GM21381 (cell line): ENCODE data around the gene PHACTR1.

Experiments used
- ATAC-seq: cut with Tn5 transposase; IDR thresholded peaks from one replicate; pipeline ENCODE4 v1.9.1; 2021; ENCODE audit warnings: mild to moderate bottlenecking, moderate library complexity; ENCODE audit not compliant: unreplicated experiment

The PHACTR1 gene

DNA sequence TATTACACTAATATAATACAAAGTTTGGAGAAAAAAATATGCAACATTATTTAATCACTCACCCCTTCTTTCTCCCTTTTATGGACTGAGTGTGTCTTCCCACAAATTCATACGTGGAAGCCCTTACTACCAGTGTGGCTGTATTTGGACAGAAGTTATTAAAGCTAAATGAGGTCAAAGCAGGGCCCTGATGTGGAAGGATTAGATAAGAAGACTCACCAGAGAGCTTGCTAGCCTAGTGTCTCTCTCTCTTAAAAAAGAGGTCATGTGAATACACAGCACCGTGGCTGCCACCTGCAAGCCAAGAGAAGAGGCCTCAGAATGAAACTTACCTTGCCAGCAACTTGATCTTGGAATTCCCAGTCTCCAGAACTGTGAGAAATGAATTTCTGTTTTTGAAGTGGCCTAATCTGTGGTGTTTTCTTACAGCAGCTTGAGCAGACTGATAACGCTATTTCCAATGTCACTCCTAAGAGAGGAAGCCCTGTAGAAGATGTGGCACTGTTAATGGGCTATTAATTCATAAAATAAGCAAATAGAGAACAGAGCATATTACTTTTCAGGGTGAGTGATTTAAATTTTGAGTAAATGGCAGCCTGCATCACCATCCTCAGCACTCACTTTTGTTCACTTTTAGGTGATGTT is 378.3 kb downstream of the PHACTR1 start:
- ATAC-seq = no peak

DNA sequence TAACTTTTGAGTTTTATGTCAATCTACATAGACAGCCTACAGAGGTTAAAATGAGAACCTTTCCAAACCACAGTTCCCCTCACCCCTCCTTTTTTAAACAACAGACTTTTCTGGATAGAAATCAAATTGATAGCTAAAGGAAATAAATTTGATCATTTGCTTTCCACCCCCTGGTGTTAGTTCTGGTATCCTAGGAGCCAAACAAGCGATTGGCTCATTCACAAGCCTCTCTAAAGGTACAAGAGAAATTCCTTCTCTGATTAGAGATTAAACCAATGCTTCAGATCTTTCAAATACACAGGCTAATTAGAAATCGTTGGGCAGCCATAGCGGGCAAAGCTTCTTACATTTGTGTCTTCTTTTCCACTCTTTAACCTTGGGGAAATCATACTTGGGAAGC is 379.5 kb downstream of the PHACTR1 start:
- ATAC-seq = no peak

DNA sequence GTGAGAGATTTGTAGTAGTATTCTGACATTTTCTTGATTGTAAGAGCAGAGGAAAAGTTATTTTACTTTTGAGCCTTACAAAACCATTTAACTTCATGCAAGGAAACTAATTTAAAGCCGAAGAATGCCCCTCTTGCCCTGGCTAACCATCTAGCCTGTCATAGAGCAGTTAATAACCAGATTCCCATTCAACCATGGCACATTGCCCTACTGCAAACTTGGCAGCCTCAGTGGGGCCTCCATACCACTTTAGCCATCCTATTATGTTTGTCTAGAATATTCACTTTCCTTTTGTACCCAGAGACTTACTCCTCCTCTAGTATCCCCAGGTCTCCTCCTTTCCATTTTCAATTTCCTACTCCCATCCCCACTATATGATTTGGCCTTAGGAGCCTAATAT is 380.9 kb downstream of the PHACTR1 start:
- ATAC-seq = no peak

DNA sequence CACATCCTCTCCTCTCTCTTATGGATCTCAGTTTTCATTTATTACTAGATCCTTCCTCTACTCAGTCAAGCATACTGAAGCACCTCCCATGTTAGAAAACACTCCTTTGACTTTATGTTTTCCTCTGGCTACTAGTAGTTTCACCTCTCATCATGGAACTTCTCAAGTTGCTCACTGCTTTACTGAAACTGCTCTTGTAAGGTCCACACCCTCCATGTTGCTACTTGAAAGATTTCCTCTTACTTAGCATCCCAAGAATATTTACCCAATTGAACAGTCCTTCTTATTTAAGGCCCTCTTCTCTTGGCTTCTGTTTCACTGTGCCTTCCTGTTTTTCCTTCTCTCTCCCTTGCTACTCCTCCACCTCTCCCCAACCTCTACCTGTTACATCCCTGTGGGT is 381.4 kb downstream of the PHACTR1 start:
- no peak for ATAC-seq

DNA sequence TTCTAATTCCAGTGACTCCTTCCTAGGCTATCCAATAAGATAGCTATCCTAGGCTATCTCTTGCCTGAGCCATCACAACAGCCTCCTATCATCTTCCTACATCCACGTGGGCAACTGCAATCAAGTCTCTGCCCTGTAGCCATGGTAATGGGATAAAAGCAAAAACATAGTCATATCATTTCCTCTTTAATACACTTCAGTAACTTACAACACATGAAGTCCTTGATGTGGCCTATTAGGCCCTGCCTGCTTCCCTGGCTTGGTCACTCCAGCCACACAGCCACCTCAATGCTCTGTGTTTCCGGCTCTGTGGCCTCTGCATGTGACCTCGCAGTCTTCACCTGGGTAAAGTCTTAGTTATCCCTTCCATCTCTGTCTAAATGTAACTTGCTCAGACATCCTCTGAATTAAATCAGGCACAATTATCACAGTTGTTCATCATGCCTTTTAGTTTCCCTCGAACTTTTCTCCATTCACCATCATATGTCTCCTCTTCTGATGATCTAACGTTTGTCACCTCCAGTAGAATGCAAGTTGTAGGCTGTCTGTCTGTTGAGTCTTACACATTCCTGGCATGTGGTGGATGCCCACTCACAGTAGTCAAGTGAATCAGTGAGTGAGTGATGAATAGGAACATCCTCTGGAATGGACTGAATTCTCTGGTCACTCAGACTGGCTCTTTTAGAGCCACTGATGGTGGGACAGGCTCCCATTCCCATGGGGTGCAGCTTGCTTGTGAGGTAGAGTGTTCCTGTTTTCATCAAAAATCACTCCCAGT is 382.4 kb downstream of the PHACTR1 start:
- no peak for ATAC-seq

DNA sequence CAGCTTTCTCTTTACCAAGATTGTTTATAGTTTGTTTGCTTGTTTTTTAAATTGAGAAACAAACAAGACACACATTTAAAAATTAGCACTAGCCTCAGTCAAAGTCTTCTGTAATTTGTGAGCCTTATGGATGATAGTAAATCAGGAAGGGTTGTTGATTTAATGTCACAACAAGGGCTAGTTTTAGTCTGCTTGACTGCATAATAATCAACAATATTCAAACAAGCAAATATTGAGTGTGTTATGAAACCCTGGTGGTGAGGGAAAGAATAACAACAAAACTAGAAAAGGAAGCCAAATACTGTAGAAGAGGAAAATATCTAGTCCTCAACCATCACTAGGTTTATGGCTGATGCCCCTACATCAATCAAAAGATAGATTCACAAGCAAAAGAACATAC is 383.2 kb downstream of the PHACTR1 start:
- no peak for ATAC-seq

DNA sequence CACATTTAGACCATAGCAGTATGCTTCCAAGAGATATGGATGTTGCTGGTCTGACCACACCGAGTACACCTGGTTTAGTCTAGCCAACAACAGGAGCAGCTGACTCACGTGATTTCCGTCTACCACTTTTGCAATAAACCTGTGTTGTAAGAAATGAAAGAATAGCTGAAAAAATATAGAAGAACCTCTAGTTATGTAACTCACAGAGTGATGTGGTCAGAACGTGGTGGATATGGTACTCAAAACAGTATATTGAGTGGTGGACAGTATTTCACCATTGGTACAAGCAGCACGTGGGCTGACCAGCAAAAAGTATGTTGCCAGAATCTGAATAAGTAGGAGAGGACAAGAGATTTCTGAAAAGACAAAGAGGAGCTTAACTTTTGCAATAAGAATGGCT is 384.8 kb downstream of the PHACTR1 start:
- ATAC-seq = no peak

DNA sequence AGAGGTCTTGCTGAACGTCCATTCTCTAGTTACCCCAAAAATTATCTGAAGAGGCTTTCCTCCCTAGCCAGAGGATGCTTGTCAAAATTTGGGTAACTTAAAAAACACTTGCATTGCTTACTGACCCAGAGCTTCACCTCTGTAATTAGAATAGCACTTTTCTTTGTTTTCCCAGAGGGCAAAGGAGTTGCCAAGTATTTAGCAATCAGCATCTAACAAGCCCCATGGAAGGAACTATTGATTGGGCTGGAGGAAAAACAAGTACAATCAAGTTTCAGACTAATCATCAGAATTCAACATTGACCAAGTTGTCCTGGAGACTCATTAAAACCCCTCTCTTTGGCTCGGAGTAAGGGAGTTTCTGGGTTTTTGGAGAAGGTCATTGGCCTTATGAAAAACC is 385.4 kb downstream of the PHACTR1 start:
- ATAC-seq = no peak

DNA sequence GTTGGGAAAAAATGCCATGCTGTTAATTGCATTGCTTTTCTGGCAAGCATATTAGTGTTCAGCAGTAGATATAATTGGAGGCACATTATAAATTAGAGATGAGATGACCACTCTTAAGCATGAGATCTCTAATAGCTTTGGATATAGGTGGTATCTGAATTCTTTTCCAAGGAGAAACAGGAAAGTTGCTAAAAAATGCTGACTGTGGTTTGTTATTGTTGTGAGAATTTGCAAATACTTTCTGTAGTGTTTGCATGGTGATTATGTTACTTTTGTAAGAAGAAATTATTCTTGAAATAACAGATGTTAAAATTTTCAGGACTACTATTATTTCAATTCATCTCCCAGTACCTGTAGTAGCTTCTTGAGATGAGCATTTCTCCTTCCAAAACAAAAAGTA is 386.6 kb downstream of the PHACTR1 start:
- ATAC-seq = no peak

DNA sequence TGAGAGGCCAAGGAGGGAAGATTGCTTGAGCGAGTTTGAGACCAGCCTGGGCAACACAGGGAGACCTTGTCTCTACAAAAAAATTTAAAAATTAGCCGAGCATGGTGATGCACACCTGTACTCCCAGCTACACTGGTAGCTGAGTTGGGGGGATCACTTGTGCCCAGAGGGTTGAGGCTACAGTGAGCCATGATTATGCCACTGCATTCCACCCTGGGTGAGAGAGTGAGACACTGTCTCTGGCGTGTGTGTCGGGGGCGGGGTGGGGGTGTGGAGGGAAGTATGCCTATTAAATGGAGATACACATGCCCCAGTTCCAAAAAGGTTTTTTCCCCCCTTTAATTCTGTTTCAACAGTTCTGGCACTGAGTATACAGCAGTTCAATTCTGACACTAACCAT is 388.6 kb downstream of the PHACTR1 start:
- no peak for ATAC-seq

DNA sequence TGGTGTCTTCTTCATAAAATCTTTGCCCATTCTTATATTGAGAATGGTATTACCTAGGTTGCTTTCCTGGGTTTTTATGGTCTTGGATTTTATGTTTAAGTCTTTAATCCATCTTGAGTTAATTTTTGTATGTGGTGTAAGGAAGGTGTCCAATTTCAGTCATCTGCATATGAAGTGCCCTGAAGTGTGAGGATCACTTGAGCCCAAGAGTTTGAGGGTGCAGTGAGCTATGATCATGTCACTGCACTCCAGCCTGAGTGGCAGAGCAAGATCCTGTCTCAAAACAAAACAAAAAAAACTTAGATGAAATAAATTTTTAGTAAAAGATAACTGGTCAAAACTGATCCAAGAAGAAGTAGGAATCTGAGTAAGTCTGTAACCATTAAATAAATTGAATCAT is 396.4 kb downstream of the PHACTR1 start:
- ATAC-seq = no peak

DNA sequence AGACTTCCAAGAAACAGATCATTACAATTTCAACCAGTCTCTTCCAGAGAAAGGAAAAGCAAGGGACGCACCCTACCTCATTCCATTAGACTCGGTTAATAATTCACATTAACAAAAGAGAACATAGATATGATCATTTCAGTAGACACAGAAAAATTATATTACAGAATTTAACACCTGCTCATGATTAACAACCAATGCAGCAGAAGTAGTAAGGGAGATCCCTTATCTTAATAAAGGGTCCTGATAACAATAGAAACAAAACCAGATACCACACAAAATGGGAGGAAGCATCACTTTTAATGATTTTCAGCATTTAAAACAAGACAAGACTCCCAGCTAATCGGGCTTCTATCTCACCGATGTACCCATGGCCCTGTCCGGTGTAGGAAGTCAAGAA is 396.8 kb downstream of the PHACTR1 start:
- ATAC-seq = no peak

DNA sequence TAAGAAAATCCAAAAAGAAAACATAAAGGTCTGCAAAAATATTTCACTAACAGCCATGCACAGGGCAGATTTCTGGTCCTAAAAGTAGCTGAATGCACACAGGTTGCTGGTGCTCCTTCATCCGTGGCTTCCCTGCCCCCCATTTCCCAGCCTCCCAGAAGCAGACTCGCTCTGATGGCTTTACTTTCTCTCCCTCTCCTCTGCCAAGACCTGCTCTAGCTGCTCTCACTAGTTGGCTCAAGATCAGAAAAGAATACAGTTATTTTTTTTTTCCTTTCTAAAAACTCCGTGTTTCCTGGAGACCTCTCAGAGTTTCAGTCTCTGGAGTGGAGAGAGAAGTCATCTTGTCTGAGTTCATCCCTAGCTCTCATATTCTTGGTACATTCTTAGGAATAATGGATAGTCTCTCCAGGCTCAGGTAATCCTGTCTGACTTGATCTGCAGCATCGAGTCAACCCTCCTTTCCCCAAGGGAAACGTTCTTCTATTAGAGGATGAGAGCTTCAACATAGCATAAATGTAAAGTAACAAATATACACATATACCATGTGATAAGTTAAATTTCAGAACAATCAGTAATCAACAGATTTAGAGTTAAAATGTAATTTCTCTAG is 397.5 kb downstream of the PHACTR1 start:
- no peak for ATAC-seq

DNA sequence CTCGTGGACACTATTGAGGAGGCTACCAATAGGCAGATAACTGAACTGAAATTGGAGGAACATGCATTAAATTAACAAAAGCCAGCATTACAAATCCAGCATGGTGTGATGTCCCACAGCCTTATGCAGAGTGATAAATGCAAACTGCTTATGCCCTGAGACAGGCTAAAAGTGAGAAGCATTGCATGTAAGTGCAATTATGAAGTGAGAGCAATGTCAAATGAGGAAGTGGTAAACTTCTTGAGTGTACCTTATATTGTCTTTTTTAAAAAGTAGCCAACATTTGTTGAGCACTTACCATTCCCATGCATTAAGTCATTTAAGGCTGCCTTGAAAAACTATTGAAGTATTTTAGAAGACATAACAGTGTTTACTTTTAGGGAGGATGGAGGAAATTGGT is 399.6 kb downstream of the PHACTR1 start:
- no peak for ATAC-seq

DNA sequence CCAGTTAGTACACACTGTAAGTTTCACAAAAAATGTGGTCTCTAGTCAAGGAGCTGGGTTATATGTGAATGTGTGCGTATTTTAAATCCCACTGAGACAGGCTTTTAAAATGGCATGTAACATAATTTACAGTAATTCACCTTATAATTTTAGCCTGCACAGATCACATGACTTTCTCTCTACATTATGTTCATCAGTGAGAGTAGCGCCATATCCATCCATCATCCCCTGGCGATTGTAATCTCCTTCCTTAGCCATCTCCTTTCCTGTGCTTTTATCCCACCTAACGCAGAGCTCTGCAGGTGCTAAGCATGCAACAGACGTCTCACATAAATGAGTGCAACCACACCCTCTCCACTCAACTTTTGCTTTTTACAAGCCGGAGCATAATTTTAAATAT is 401.0 kb downstream of the PHACTR1 start:
- no peak for ATAC-seq

DNA sequence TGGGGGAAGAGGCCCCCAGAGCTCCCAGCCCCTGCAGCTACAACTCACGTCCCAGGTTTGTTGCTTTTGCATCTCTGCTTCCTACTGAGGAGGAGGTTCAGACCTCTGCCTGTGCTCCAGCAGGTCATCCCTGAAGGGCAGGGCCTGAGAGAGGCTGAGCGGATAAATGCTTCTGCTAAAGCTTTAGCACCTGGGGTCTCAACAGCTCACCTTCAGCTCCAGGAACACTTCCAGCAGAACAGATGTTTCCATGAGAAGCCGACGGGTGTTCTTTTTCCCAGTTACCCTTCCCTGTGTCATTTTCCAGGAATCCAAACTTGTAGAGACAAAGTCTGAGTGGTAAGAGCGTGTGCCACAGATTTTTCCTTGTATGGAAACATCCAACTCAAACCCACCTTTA is 403.0 kb downstream of the PHACTR1 start:
- ATAC-seq = no peak

DNA sequence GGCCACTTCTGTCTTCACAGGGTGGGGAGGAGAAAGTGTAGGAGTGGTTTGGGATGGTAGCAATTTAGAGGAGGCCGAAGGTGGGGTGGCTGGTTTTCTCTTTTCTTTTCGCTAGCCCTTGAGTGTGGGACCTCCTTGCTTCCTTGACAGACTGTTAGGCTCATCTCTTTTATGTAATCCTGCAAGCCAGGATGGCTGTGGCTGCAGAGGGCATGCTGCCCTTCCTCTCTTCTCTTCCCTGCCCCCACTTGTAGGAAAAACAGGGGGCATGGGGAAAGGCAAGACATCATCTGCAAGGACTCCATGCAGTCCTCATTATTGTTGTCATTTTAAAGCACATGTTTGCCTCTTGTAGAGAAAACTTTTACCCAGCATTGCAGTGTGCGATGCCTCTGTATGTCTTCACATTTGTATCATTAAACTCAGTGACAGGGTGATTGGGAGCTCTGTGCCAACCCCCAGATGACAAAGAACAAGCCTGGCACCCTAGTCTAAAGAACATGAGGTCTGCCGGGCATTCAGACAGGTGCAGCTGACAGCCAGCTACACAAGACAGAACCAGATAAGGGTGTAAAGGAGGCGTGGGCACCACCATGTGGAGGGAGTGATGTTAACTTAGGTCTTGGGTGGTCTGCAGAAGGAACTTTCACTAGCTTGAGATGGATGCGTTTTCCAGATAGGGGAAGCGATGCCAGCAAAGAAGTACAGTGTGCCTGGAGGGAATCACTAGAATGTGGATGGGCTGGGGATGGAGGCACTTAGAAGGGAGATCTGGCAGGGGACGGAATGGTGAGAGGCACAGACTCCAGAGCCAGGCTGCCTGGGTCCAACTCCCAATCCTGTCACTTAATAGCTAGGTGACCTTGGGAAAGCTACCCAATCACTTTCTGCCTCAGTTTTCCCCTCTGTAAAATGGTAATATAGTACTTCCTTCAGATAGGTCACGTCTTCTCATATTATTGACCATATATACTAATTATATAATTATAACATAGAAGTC is 404.2 kb downstream of the PHACTR1 start:
- no peak for ATAC-seq

DNA sequence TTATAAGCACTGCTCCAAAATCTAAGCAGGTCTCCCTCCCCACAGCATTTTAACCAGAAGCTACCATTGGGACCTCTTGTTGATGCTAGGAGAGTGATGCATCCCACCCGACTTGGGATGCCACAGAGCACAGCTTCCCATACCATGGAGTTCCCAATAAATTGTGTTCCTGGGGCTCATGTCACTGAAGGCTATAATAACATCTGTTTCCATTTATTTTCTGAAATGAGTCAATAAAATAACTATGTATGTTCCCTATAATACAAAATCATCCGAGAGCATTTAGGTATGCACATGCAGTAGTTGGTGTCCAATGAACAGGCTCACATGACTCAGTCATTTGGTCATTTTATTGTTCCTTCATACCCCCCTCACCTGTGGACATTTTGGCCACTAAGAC is 407.6 kb downstream of the PHACTR1 start:
- no peak for ATAC-seq

DNA sequence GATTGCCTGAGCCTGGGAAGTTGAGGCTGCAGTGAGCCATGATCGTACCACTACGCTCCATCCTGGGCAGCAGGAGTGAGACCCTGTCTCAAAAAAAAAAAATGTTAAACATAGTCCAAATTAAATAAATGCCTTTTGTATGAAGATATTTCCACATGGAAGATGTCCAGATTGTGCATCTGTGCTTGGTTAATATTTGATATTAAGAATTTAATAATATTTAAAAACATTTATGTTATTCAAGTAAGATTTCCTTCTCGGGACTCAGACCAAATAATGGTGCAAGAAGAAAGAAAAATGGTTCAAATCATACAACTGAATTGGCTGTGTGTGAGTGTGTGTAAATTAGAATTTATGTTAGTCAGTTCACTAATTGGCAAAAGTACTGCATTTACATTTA is 409.3 kb downstream of the PHACTR1 start:
- no peak for ATAC-seq

DNA sequence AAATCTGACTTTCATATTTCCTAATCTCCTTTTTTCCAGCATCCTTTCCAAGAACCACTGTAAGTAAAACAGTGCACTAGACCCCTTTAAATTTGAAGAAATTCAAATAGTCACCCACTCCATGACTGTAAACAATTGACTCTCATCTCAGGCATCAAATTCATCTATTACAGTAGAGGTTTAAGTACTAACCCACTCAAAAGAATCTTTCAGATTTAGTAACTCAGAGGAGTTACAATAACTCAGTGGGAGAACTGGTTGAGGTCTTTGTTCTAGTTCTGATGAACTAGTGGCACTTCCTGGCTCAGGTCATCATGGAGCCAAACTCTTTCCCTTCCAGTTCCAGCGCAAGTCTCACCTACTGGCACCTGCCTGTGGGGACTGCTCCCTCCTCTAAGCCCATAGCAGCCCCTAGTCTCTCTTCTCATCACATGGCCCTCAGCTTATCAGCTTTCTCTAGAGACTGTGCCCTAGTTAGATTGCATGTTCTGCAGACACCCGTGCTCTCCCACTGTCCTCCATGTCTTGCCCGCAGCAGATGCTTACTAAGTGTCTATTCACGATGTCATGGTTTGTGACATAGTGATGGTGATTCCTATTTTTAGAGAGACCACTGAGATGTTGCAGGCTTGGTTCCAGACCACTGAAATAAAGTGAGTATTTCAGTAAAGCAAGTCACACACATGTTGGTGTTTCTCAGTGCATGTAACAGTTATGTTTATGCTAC is 415.5 kb downstream of the PHACTR1 start:
- ATAC-seq = no peak
